DMS79 treated with DMSO at 0.1 percent for 48 hours (cell line): Measurements from ENCODE around the gene IZUMO2.
A peak's percentile ranks its signal among the peaks of the same experiment; 100 is the strongest.
"Not testable (repeated sequence)": the region's sequence is repeated elsewhere in the genome, so short reads cannot be mapped to it uniquely, and the experiment has no call there.

Experiments used
- DNase-seq: peaks from one replicate; lab custom pipeline; 2025; lab: John Stamatoyannopoulos, UW

IZUMO2 gene

GRCh38 chr19:50184196-50184595 lies 21.1 kb upstream of the IZUMO2 start:
- DNase-seq: no peak

GRCh38 chr19:50181121-50181520 lies 18.0 kb upstream of the IZUMO2 start:
- no peak for DNase-seq

GRCh38 chr19:50178859-50179537 lies 15.9 kb upstream of the IZUMO2 start:
- DNase-seq: no peak

GRCh38 chr19:50178320-50178719 lies 15.2 kb upstream of the IZUMO2 start:
- DNase-seq: no peak

GRCh38 chr19:50176775-50177174 lies 13.7 kb upstream of the IZUMO2 start:
- no peak for DNase-seq

- no peak for DNase-seq
Measured at GRCh38 chr19:50175924-50176323, 12.8 kb upstream of the IZUMO2 start.

GRCh38 chr19:50174100-50174793 lies 11.2 kb upstream of the IZUMO2 start:
- no peak for DNase-seq

GRCh38 chr19:50173127-50173526 lies 10.0 kb upstream of the IZUMO2 start:
- DNase-seq: no peak

GRCh38 chr19:50172726-50173125 lies 9.6 kb upstream of the IZUMO2 start:
- DNase-seq: no peak

- no peak for DNase-seq
Measured at GRCh38 chr19:50171752-50172151, 8.7 kb upstream of the IZUMO2 start.

- DNase-seq: peak; percentile 89
Measured at GRCh38 chr19:50167314-50167721, 4.2 kb upstream of the IZUMO2 start.

- no peak for DNase-seq
Measured at GRCh38 chr19:50159078-50159477, 4.0 kb downstream of the IZUMO2 start.

GRCh38 chr19:50158577-50158976 lies 4.5 kb downstream of the IZUMO2 start:
- no peak for DNase-seq

GRCh38 chr19:50155520-50156109 lies 7.5 kb downstream of the IZUMO2 start:
- DNase-seq: no peak

- no peak for DNase-seq
Measured at GRCh38 chr19:50154529-50154928, 8.6 kb downstream of the IZUMO2 start.

GRCh38 chr19:50152578-50152977 lies 10.5 kb downstream of the IZUMO2 start:
- DNase-seq: no peak

GRCh38 chr19:50148528-50148927 lies 14.6 kb downstream of the IZUMO2 start:
- DNase-seq: no peak

GRCh38 chr19:50147462-50148423 lies 15.3 kb downstream of the IZUMO2 start:
- peak; percentile 82 for DNase-seq

- not testable (repeated sequence) for DNase-seq
Measured at GRCh38 chr19:50141921-50142320, 21.2 kb downstream of the IZUMO2 start.

GRCh38 chr19:50140118-50140845 lies 22.8 kb downstream of the IZUMO2 start:
- not testable (repeated sequence) for DNase-seq

GRCh38 chr19:50136603-50137365 lies 26.3 kb downstream of the IZUMO2 start:
- not testable (repeated sequence) for DNase-seq
